ENCODE data around the gene AHSG. TPM values are rescaled to one million over a fixed set of nuclear protein-coding genes. Genes with fewer than 3 reads are reported as not detected.

The AHSG gene
- polyA plus RNA-seq, 1 experiment: not detected

DNA sequence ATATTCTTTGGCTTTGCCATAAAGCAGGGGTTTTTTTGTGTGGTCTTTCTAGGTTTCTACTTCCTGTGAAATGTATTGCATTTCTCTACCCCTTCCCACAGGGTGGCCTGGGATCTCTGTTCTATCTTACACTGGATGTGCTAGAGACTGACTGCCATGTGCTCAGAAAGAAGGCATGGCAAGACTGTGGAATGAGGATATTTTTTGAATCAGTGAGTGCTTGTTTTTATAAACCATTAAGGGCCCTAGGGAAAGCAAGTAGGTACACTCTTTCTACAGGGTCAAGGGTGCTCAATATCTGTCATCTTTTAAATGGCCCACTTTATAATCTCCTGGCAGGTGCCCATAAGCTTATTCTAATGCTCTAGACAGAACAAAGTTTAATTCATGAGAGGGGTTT, 28.1 kb downstream of the AHSG start:
- Histone ChIP-seq H3K27me3 (ENCODE audit: control insufficient read depth, insufficient read depth, low read length) (peaks cover 11% of the 10 kb centered on the region), H3K9me3 (ENCODE audit: control insufficient read depth, insufficient read depth, low read length) (no peaks in the 10 kb centered on the region), H3K27ac (ENCODE audit: low read depth, low read length) (no peak overlapping the region), H3K4me3 (ENCODE audit: low read depth, low read length) (no peak overlapping the region)
- TF ChIP-seq, protein P1, sequence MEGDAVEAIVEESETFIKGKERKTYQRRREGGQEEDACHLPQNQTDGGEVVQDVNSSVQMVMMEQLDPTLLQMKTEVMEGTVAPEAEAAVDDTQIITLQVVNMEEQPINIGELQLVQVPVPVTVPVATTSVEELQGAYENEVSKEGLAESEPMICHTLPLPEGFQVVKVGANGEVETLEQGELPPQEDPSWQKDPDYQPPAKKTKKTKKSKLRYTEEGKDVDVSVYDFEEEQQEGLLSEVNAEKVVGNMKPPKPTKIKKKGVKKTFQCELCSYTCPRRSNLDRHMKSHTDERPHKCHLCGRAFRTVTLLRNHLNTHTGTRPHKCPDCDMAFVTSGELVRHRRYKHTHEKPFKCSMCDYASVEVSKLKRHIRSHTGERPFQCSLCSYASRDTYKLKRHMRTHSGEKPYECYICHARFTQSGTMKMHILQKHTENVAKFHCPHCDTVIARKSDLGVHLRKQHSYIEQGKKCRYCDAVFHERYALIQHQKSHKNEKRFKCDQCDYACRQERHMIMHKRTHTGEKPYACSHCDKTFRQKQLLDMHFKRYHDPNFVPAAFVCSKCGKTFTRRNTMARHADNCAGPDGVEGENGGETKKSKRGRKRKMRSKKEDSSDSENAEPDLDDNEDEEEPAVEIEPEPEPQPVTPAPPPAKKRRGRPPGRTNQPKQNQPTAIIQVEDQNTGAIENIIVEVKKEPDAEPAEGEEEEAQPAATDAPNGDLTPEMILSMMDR (IDR thresholded peaks at IDR 0.05; ENCODE audit: low read depth, low read length): no peak
- CTCF ChIA-PET: no interaction called here
- no peak for DNase-seq (ENCODE audit: low read depth, low spot score)
- POLR2A ChIA-PET: interaction anchor here (1.2 kb wide), 1 partner anchor 26 kb away, joined by 3 read pairs; no protein-coding TSS in a partner anchor

DNA sequence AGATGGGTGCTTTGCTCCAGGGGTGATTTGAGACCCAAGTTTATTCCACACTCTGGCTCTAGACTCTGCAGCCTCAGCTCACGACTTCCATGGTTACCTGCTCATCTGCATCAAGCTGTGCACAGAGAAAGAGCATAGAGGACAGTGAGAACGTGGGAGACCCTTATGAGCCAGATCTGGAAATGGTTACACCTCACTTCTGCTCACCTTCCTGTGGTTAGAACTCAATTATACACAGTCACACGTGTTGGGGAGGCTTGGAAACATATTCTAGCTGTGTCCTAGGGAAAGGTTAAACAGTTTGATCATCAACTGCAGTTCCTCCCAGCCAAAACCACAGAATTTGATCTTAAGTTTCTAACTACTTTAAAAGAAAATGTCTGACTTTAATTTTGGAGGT, 29.2 kb downstream of the AHSG start:
- Histone ChIP-seq H3K4me3 (ENCODE audit: low read depth, low read length) (no peak overlapping the region), H3K27ac (ENCODE audit: low read depth, low read length) (no peak overlapping the region), H3K27me3 (ENCODE audit: control insufficient read depth, insufficient read depth, low read length) (peaks cover 11% of the 10 kb centered on the region), H3K9me3 (ENCODE audit: control insufficient read depth, insufficient read depth, low read length) (no peaks in the 10 kb centered on the region)
- POLR2A ChIA-PET: no interaction called here
- no peak for DNase-seq (ENCODE audit: low read depth, low spot score)
- TF ChIP-seq, protein P1 (IDR thresholded peaks at IDR 0.05; ENCODE audit: low read depth, low read length): no peak
- CTCF ChIA-PET: interaction anchor here (1.0 kb wide), 1 partner anchor 25 kb away, joined by 3 read pairs; no protein-coding TSS in a partner anchor

DNA sequence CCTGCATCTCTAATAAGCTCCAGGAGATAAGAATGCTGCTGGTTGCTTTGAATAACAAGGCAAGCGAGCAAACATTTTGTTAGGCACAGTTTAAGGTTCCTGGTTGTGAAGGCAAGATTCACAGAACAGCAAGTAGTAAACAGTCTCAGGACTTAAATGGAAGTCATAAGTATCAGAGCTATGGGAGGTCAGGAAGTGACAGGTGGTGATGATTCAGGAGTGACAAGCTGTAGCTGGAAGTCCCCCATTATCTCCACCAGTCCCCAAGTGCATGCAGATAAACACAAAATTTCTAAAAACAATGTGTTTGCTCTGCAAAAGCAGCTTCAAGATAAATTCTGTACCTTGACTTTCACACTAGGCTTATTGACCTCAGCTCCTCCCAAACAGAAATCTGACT, 30.6 kb downstream of the AHSG start:
- DNase-seq (ENCODE audit: low read depth, low spot score): no peak
- POLR2A ChIA-PET: no interaction called here
- CTCF ChIA-PET: interaction anchor here (1.5 kb wide), 1 partner anchor 26 kb away, joined by 6 read pairs; no protein-coding TSS in a partner anchor
- TF ChIP-seq, protein P1 (IDR thresholded peaks at IDR 0.05; ENCODE audit: low read depth, low read length): no peak
- Histone ChIP-seq H3K27ac (ENCODE audit: low read depth, low read length) (no peak overlapping the region), H3K27me3 (ENCODE audit: control insufficient read depth, insufficient read depth, low read length) (peaks cover 11% of the 10 kb centered on the region), H3K9me3 (ENCODE audit: control insufficient read depth, insufficient read depth, low read length) (no peaks in the 10 kb centered on the region), H3K4me3 (ENCODE audit: low read depth, low read length) (no peak overlapping the region)

DNA sequence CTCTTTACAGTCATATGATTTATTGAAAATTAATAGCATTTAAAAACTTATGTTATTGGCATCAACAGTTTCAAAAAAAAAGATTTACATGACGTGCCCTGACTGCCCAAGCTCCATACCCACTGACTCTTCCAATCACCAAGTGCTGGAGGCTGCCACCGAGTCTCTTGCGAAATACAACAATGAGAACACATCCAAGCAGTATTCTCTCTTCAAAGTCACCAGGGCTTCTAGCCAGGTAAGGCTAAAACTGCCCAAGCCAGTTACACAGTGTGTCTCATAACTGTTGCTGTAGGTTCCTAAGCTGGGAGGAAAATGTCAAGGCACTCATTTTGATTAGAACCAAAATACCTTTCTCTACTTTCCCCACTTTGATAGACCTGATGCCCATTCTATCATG, 31.8 kb downstream of the AHSG start:
- no peak for DNase-seq (ENCODE audit: low read depth, low spot score)
- Histone ChIP-seq H3K27ac (ENCODE audit: low read depth, low read length) (no peak overlapping the region), H3K9me3 (ENCODE audit: control insufficient read depth, insufficient read depth, low read length) (no peaks in the 10 kb centered on the region), H3K27me3 (ENCODE audit: control insufficient read depth, insufficient read depth, low read length) (peaks cover 11% of the 10 kb centered on the region), H3K4me3 (ENCODE audit: low read depth, low read length) (no peak overlapping the region)
- TF ChIP-seq, protein P1 (IDR thresholded peaks at IDR 0.05; ENCODE audit: low read depth, low read length): no peak
- ChIA-PET CTCF (interaction anchor here (0.6 kb wide), 1 partner anchor 28 kb away, joined by 3 read pairs; no protein-coding TSS in a partner anchor), POLR2A (no interaction called here)

DNA sequence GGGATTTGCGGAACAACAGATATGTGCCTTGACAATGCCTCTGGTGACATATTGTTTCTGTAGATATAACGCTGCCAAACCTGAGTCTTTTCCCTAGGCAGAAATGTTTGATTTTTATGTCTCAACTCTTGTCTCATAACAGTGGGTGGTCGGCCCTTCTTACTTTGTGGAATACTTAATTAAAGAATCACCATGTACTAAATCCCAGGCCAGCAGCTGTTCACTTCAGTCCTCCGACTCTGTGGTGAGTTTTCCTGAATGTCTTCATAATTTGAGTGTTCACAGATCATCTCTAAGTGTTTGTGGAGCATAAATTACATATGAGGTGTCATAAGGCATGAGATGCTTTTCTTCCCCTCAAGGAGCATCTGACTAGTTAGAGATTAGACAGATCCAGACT, 33.2 kb downstream of the AHSG start:
- TF ChIP-seq, protein P1 (IDR thresholded peaks at IDR 0.05; ENCODE audit: low read depth, low read length): no peak
- H3K4me3 ChIP-seq (ENCODE audit: low read depth, low read length): no peak overlapping the region
- no peaks in the 10 kb centered on the region for H3K9me3 ChIP-seq (ENCODE audit: control insufficient read depth, insufficient read depth, low read length)
- H3K27ac ChIP-seq (ENCODE audit: low read depth, low read length): no peak overlapping the region
- ChIA-PET POLR2A (no interaction called here), CTCF (interaction anchor here (0.6 kb wide), 1 partner anchor 57 kb away, joined by 5 read pairs; no protein-coding TSS in a partner anchor)
- DNase-seq (ENCODE audit: low read depth, low spot score): no peak
- H3K27me3 ChIP-seq (ENCODE audit: control insufficient read depth, insufficient read depth, low read length): peaks cover 11% of the 10 kb centered on the region

Data from AG04450 (cell line).